ENCODE data around the gene COCH. TPM values are rescaled to one million over a fixed set of nuclear protein-coding genes. Genes with fewer than 3 reads are reported as not detected.

The COCH gene
- total RNA-seq, 2 experiments from 2014 or later = not detected

- H3K4me3 Mint-ChIP-seq = peak overlapping the region; percentile 34
- H3K27ac ChIP-seq (ENCODE audit: low read depth in 1 of 2, low read length in 2 of 2) = no peak overlapping the region
- no peak overlapping the region for H3K4me3 ChIP-seq (ENCODE audit: low read length)
- ATAC-seq (ENCODE audit: poor library complexity) (no peak), DNase-seq (no peak)
- H3K36me3 ChIP-seq (ENCODE audit: insufficient read depth, low read length) = no peaks in the 10 kb centered on the region
- TF ChIP-seq CTCF (IDR thresholded peaks at IDR 0.05) = no peak
- H3K9me3 ChIP-seq (ENCODE audit: control insufficient read depth in 1 of 2, insufficient read depth in 1 of 2, low read length in 2 of 2) = peaks cover 0 to 14% of the 10 kb centered on the region in 2 experiments
- H3K27ac Mint-ChIP-seq = no peak overlapping the region
- ChIA-PET POLR2A (interaction anchor here (0.9 kb wide), 1 partner anchor 49 kb away, joined by 3 read pairs; no protein-coding TSS in a partner anchor), CTCF (no interaction called here)
- no peaks in the 10 kb centered on the region for H3K9me3 Mint-ChIP-seq
- H3K27me3 ChIP-seq (ENCODE audit: control insufficient read depth in 1 of 2, insufficient read depth in 2 of 2, low read length in 2 of 2) = peaks cover 34 to 62% of the 10 kb centered on the region in 2 experiments
- no peaks in the 10 kb centered on the region for H3K36me3 Mint-ChIP-seq (ENCODE audit: low read depth)
- H3K4me1 ChIP-seq (ENCODE audit: insufficient read depth, low read length) = peaks cover 15% of the 10 kb centered on the region
- peaks cover 74% of the 10 kb centered on the region for H3K27me3 Mint-ChIP-seq
- intact Hi-C loops (cut with DNase I, micrococcal nuclease) = no loop called here
- H3K4me1 Mint-ChIP-seq (ENCODE audit: low read depth) = peaks cover 13% of the 10 kb centered on the region
These were observed 845 bp upstream of the COCH start for GRCh38 chr14:30873308-30874119.

GRCh38 chr14:30874999-30875787, 834 bp downstream of the COCH start:
- H3K9me3 ChIP-seq (ENCODE audit: control insufficient read depth in 1 of 2, insufficient read depth in 1 of 2, low read length in 2 of 2) = peaks cover 0 to 14% of the 10 kb centered on the region in 2 experiments
- ChIA-PET POLR2A (no interaction called here), CTCF (no interaction called here)
- Mint-ChIP-seq H3K36me3 (ENCODE audit: low read depth) (no peaks in the 10 kb centered on the region), H3K9me3 (no peaks in the 10 kb centered on the region), H3K27ac (no peak overlapping the region), H3K27me3 (peaks cover 66% of the 10 kb centered on the region), H3K4me3 (peak overlapping the region; percentile 64), H3K4me1 (ENCODE audit: low read depth) (peaks cover 13% of the 10 kb centered on the region)
- TF ChIP-seq CTCF (IDR thresholded peaks at IDR 0.05) = no peak
- H3K4me1 ChIP-seq (ENCODE audit: insufficient read depth, low read length) = peaks cover 15% of the 10 kb centered on the region
- H3K27me3 ChIP-seq (ENCODE audit: control insufficient read depth in 1 of 2, insufficient read depth in 2 of 2, low read length in 2 of 2) = peaks cover 34 to 51% of the 10 kb centered on the region in 2 experiments
- H3K36me3 ChIP-seq (ENCODE audit: insufficient read depth, low read length) = no peaks in the 10 kb centered on the region
- no peak for ATAC-seq (ENCODE audit: poor library complexity)
- no peak overlapping the region for H3K27ac ChIP-seq (ENCODE audit: low read depth in 1 of 2, low read length in 2 of 2)
- H3K4me3 ChIP-seq (ENCODE audit: low read length) = peak overlapping the region; percentile 53
- intact Hi-C loops (cut with DNase I, micrococcal nuclease) = no loop called here
- peak in 2 of 14 experiments; percentile 1 to 11 for DNase-seq

GRCh38 chr14:30875788-30876053, 1.4 kb downstream of the COCH start:
- Mint-ChIP-seq H3K27ac (no peak overlapping the region), H3K4me1 (ENCODE audit: low read depth) (peaks cover 13% of the 10 kb centered on the region), H3K36me3 (ENCODE audit: low read depth) (no peaks in the 10 kb centered on the region), H3K9me3 (no peaks in the 10 kb centered on the region), H3K4me3 (peak overlapping the region; percentile 64), H3K27me3 (peaks cover 61% of the 10 kb centered on the region)
- POLR2A ChIA-PET = no interaction called here
- Histone ChIP-seq H3K9me3 (ENCODE audit: control insufficient read depth in 1 of 2, insufficient read depth in 1 of 2, low read length in 2 of 2) (peaks cover 0 to 14% of the 10 kb centered on the region in 2 experiments), H3K36me3 (ENCODE audit: insufficient read depth, low read length) (no peaks in the 10 kb centered on the region), H3K4me1 (ENCODE audit: insufficient read depth, low read length) (peaks cover 15% of the 10 kb centered on the region), H3K4me3 (ENCODE audit: low read length) (no peak overlapping the region), H3K27ac (ENCODE audit: low read depth in 1 of 2, low read length in 2 of 2) (no peak overlapping the region), H3K27me3 (ENCODE audit: control insufficient read depth in 1 of 2, insufficient read depth in 2 of 2, low read length in 2 of 2) (peaks cover 34 to 46% of the 10 kb centered on the region in 2 experiments)
- CTCF ChIA-PET = no interaction called here
- no peak for ATAC-seq (ENCODE audit: poor library complexity)
- TF ChIP-seq CTCF (IDR thresholded peaks at IDR 0.05) = no peak
- no peak for DNase-seq
- intact Hi-C loops (cut with DNase I, micrococcal nuclease) = no loop called here
